Liver (tissue), 9 donors: ENCODE measurements around the gene ZSWIM2. TPM values are rescaled to one million over a fixed set of nuclear protein-coding genes. Genes with fewer than 3 reads are reported as not detected.

Experiments used
- DNase-seq: peaks from one replicate; pipeline ENCODE4 v3.0.0-alpha.2; 2017; ENCODE audit warnings: low spot score
- H3K27ac ChIP-seq, 2 donors: one replicate each; pipeline ENCODE4 v1.7.0; 2013; ENCODE audit warnings: inconsistent platforms in 2 of 2, low read length in 2 of 2, control low read depth in 1 of 2, low read depth in 1 of 2, mild to moderate bottlenecking in 1 of 2
- H3K27me3 ChIP-seq, 4 donors: one replicate each; pipeline versions ENCODE4 v1.6.1 to v1.7.0; 2013; ENCODE audit warnings: low read length in 3 of 4, inconsistent platforms in 1 of 4, mild to moderate bottlenecking in 1 of 4, moderate library complexity in 1 of 4; ENCODE audit not compliant: control insufficient read depth in 4 of 4, insufficient read depth in 4 of 4
- H3K36me3 ChIP-seq, 4 donors: one replicate each; pipeline versions ENCODE4 v1.6.1 to v1.7.0; 2013; ENCODE audit warnings: low read length in 3 of 4, mild to moderate bottlenecking in 3 of 4, low read depth in 1 of 4, moderate library complexity in 1 of 4; ENCODE audit not compliant: control insufficient read depth in 4 of 4, insufficient read depth in 3 of 4
- H3K4me1 ChIP-seq, 4 donors: one replicate each; pipeline versions ENCODE4 v1.6.1 to v1.7.0; 2013; ENCODE audit warnings: low read length in 3 of 4, mild to moderate bottlenecking in 3 of 4, moderate library complexity in 1 of 4; ENCODE audit not compliant: control insufficient read depth in 4 of 4, insufficient read depth in 4 of 4
- H3K4me3 ChIP-seq, 3 donors: one replicate each; pipeline versions ENCODE4 v1.6.1 to v1.7.0; 2013; ENCODE audit warnings: low read length in 3 of 3, control low read depth in 1 of 3, low read depth in 1 of 3, mild to moderate bottlenecking in 1 of 3
- H3K9ac ChIP-seq, 2 donors: one replicate each; pipeline ENCODE4 v1.7.0; 2013; ENCODE audit warnings: low read length in 2 of 2, mild to moderate bottlenecking in 2 of 2, moderate library complexity in 2 of 2, control low read depth in 1 of 2, low read depth in 1 of 2
- H3K9me3 ChIP-seq, 4 donors: one replicate each; pipeline versions ENCODE4 v1.6.1 to v1.7.0; 2013; ENCODE audit warnings: low read length in 3 of 4; ENCODE audit not compliant: control insufficient read depth in 4 of 4
- ATF3 ChIP-seq: IDR thresholded peaks from 2 replicates; pipeline ENCODE4 v1.6.1; 2016; ENCODE audit warnings: antibody characterized with exemption
- CTCF ChIP-seq: fragments of 150-350 bp; IDR thresholded peaks from 2 replicates; pipeline ENCODE4 v1.5.1; 2017; ENCODE audit warnings: improper control_type of control experiment, low read depth, low read length; ENCODE audit not compliant: missing input control
- FOXA1 ChIP-seq: IDR thresholded peaks from 2 replicates; pipeline ENCODE4 v1.6.1; 2016; ENCODE audit warnings: antibody characterized with exemption
- FOXA2 ChIP-seq: IDR thresholded peaks from 2 replicates; pipeline ENCODE4 v1.6.1; 2016; ENCODE audit warnings: antibody characterized with exemption
- GABPA ChIP-seq, 2 donors: IDR thresholded peaks in 1 of 2; conservative IDR thresholded peaks in 1 of 2; 2 replicates each; pipeline ENCODE4 v1.6.1; 2016; ENCODE audit warnings: antibody characterized with exemption in 2 of 2, mild to moderate bottlenecking in 1 of 2, moderate library complexity in 1 of 2
- HNF4A ChIP-seq, 2 donors: conservative IDR thresholded peaks; 2 replicates each; pipeline ENCODE4 v1.6.1; 2016; ENCODE audit warnings: antibody characterized with exemption in 2 of 2, mild to moderate bottlenecking in 2 of 2
- HNF4G ChIP-seq: IDR thresholded peaks from 2 replicates; pipeline ENCODE4 v1.6.1; 2016; ENCODE audit warnings: antibody characterized with exemption
- JUND ChIP-seq, 2 donors: IDR thresholded peaks; 2 replicates each; pipeline ENCODE4 v1.6.1; 2016; ENCODE audit warnings: antibody characterized with exemption in 2 of 2
- MAX ChIP-seq: IDR thresholded peaks from 2 replicates; pipeline ENCODE4 v1.6.1; 2016; ENCODE audit warnings: antibody characterized with exemption
- NR2F2 ChIP-seq: IDR thresholded peaks from 2 replicates; pipeline ENCODE4 v1.6.1; 2016; ENCODE audit warnings: antibody characterized with exemption
- RAD21 ChIP-seq, 2 donors: IDR thresholded peaks; 2 replicates each; pipeline ENCODE4 v1.6.1; 2016; ENCODE audit warnings: antibody characterized with exemption in 2 of 2, mild to moderate bottlenecking in 2 of 2
- REST ChIP-seq: IDR thresholded peaks from 2 replicates; pipeline ENCODE4 v1.6.1; 2016; ENCODE audit warnings: antibody characterized with exemption, mild to moderate bottlenecking
- RXRA ChIP-seq, 2 donors: IDR thresholded peaks; 2 replicates each; pipeline ENCODE4 v1.6.1; 2017 to 2018; ENCODE audit warnings: antibody characterized with exemption in 2 of 2, mild to moderate bottlenecking in 1 of 2
- SP1 ChIP-seq: IDR thresholded peaks from 2 replicates; pipeline ENCODE4 v1.6.1; 2018; ENCODE audit warnings: antibody characterized with exemption, mild to moderate bottlenecking
- TAF1 ChIP-seq: conservative IDR thresholded peaks from 2 replicates; pipeline ENCODE4 v1.6.1; 2016; ENCODE audit warnings: antibody characterized with exemption, mild to moderate bottlenecking
- YY1 ChIP-seq: IDR thresholded peaks from 2 replicates; pipeline ENCODE4 v1.6.1; 2016; ENCODE audit warnings: antibody characterized with exemption, mild to moderate bottlenecking
- ZBTB33 ChIP-seq: IDR thresholded peaks from 2 replicates; pipeline ENCODE4 v1.6.1; 2016; ENCODE audit warnings: antibody characterized with exemption
- WGBS: extraction: QIAGEN DNeasy Blood & Tissue Kit; methylation state at CpG from one replicate; pipeline ENCODE4 v1.1.7; 2013; 5-methylcytosine and 5-hydroxymethylcytosine counted together
- polyA plus RNA-seq, 2 donors: library from polyadenylated mRNA; stranded (reverse) in 1 of 2; unstranded in 1 of 2; fragments of 200-250 nt in 1 of 2; fragments of >200 nt in 1 of 2; fragmentation: Nextera tagmentation in 1 of 2; extraction: Ambion mirVana in 1 of 2; gene quantifications; one replicate each; pipeline versions ENCODE4 v1.2.1 to v1.2.3, GENCODE V29; 2013 to 2015
- total RNA-seq, 2 donors: library from RNA; depleted of rRNA; stranded (reverse); fragments of >200 nt; gene quantifications; one replicate each; pipeline ENCODE4 v1.2.3, GENCODE V29; 2014
- donor health status: healthy.
- donor health status: healthy.
- donor health status: healthy.
- donor health status: healthy.
- donor health status: healthy.

The ZSWIM2 gene
- total and polyA plus RNA-seq, 4 donors = not detected

- no peak for DNase-seq
- TF ChIP-seq NR2F2 (no peak), RXRA (IDR thresholded peaks at IDR 0.05) (no peak), HNF4A (conservative IDR thresholded peaks at IDR 0.05) (no peak), REST (no peak), RAD21 (IDR thresholded peaks at IDR 0.05) (no peak), JUND (IDR thresholded peaks at IDR 0.05) (no peak), SP1 (no peak), YY1 (no peak), FOXA2 (no peak), FOXA1 (no peak), MAX (no peak), ATF3 (no peak), GABPA (IDR thresholded peaks at IDR 0.05 in 1 of 2, conservative IDR thresholded peaks at IDR 0.05 in 1 of 2) (no peak), HNF4G (no peak), TAF1 (no peak), CTCF (no peak), ZBTB33 (no peak)
- Histone ChIP-seq H3K9me3 (peaks cover 0 to 3% (median 0%) of the 10 kb centered on the region in 4 donors), H3K27me3 (peaks cover 0 to 9% (median 0%) of the 10 kb centered on the region in 4 donors), H3K27ac (no peak overlapping the region), H3K9ac (no peak overlapping the region), H3K4me1 (no peaks in the 10 kb centered on the region), H3K36me3 (no peaks in the 10 kb centered on the region), H3K4me3 (no peak overlapping the region)
- 69% methylated on average over 1 of the region's 1 CpG for WGBS
Observed at GRCh38 chr2:186881660-186882059, 32.7 kb upstream of the ZSWIM2 start.

GRCh38 chr2:186879312-186879711, 30.3 kb upstream of the ZSWIM2 start:
- no peak for DNase-seq
- WGBS = 80% methylated on average over 2 of the region's 2 CpGs
- Histone ChIP-seq H3K27me3 (peaks cover 0 to 7% (median 0%) of the 10 kb centered on the region in 4 donors), H3K4me1 (no peaks in the 10 kb centered on the region), H3K36me3 (no peaks in the 10 kb centered on the region), H3K27ac (no peak overlapping the region), H3K9ac (no peak overlapping the region), H3K4me3 (no peak overlapping the region), H3K9me3 (peaks cover 0 to 3% (median 0%) of the 10 kb centered on the region in 4 donors)
- TF ChIP-seq ATF3 (no peak), NR2F2 (no peak), GABPA (IDR thresholded peaks at IDR 0.05 in 1 of 2, conservative IDR thresholded peaks at IDR 0.05 in 1 of 2) (no peak), JUND (IDR thresholded peaks at IDR 0.05) (no peak), CTCF (no peak), RAD21 (IDR thresholded peaks at IDR 0.05) (no peak), YY1 (no peak), REST (no peak), HNF4G (no peak), FOXA2 (no peak)
